HCT116 (cell line): ENCODE measurements around the gene MYADML2. TPM values are rescaled to one million over a fixed set of nuclear protein-coding genes. Genes with fewer than 3 reads are reported as not detected.

Experiments
- ATAC-seq: fragments of 200-7000 bp; cut with Tn5 transposase; 2 replicates; pipeline ENCODE4 v1.9.1; 2020; ENCODE audit warnings: mild to moderate bottlenecking, moderate library complexity
- BruUV-seq: library from RNA; stranded (reverse); fragments of 400-500 nt; replicated peaks from 2 replicates; lab custom pipeline; 2021; lab: Mats Ljungman, UMichigan
- CTCF ChIA-PET: fragments of 300-600 bp; sonication (Branson Sonifier 250); formaldehyde crosslinking; loops from one replicate; lab custom pipeline; 2021; ENCODE audit warnings: antibody characterized with exemption; lab: Charles Lee
- POLR2A ChIA-PET: fragments of 300-600, 350-600 bp; sonication (Branson Sonifier 250); formaldehyde crosslinking; loops from one replicate; lab custom pipeline; 2021; ENCODE audit warnings: antibody characterized with exemption; lab: Charles Lee
- RAD21 ChIA-PET, 2 experiments: fragments of 300-600 bp; sonication (Branson Sonifier 250); formaldehyde crosslinking; loops; one replicate each; lab custom pipeline; 2023; ENCODE audit warnings: low total read pairs in 2 of 2; ENCODE audit not compliant: uncharacterized antibody in 2 of 2, unreplicated experiment in 2 of 2, low non-redundant PET in 1 of 2; lab: Charles Lee
- DNase-seq: peaks from one replicate; pipeline ENCODE4 v3.0.0-alpha.2; 2010; ENCODE audit warnings: low read depth, low spot score
- H2AFZ ChIP-seq: fragments of 200-600 bp; shearing (Covaris generic), sonication (generic); 2 replicates; pipeline ENCODE4 v1.6.1; 2017; ENCODE audit warnings: low read depth, mixed run types, mixed read lengths, antibody characterized with exemption, low read length; ENCODE audit not compliant: poor library complexity, severe bottlenecking
- H3K27ac ChIP-seq: 2 replicates; pipeline ENCODE4 v1.5.1; 2012; ENCODE audit warnings: low read depth, low read length
- H3K27me3 ChIP-seq: fragments of 200-600 bp; sonication (generic); 2 replicates; pipeline ENCODE4 v1.6.1; 2016; ENCODE audit warnings: mixed run types, low read length, mixed read lengths; ENCODE audit not compliant: insufficient read depth
- H3K36me3 ChIP-seq, 2 experiments: fragments of 200-500 bp in 1 of 2; fragments of 200-600 bp in 1 of 2; sonication (Bioruptor generic) in 1 of 2; sonication (generic) in 1 of 2; 2 replicates each; pipeline versions ENCODE4 v1.5.1 to v1.6.1; 2014 to 2016; ENCODE audit warnings: low read length in 2 of 2, inconsistent platforms in 1 of 2, mixed read lengths in 1 of 2, mixed run types in 1 of 2; ENCODE audit not compliant: insufficient read depth in 2 of 2, control insufficient read depth in 1 of 2
- H3K4me1 ChIP-seq, 2 experiments: fragments of 200-600 bp in 1 of 2; sonication (generic) in 1 of 2; 2 replicates each; pipeline versions ENCODE4 v1.5.1 to v1.6.1; 2012 to 2017; ENCODE audit warnings: low read length in 2 of 2, inconsistent platforms in 1 of 2, mild to moderate bottlenecking in 1 of 2, mixed read lengths in 1 of 2, mixed run types in 1 of 2, moderate library complexity in 1 of 2; ENCODE audit not compliant: insufficient read depth in 2 of 2, control insufficient read depth in 1 of 2
- H3K4me2 ChIP-seq: fragments of 200-600 bp; sonication (generic); 2 replicates; pipeline ENCODE4 v1.6.1; 2017; ENCODE audit warnings: mixed run types, low read length, mixed read lengths
- H3K4me3 ChIP-seq, 2 experiments: fragments of 200-600 bp in 1 of 2; sonication (generic) in 1 of 2; replicated peaks in 1 of 2; 2 replicates each; pipeline ENCODE4 v1.5.1; 2011 to 2016; ENCODE audit warnings: low read length in 2 of 2, control low read depth in 1 of 2, low read depth in 1 of 2, mild to moderate bottlenecking in 1 of 2, mixed read lengths in 1 of 2, mixed run types in 1 of 2
- H3K79me2 ChIP-seq: fragments of 200-600 bp; sonication (generic); 2 replicates; pipeline ENCODE4 v1.6.1; 2017; ENCODE audit warnings: mild to moderate bottlenecking, mixed run types, low read length, moderate library complexity, mixed read lengths; ENCODE audit not compliant: insufficient read depth
- H3K9ac ChIP-seq: fragments of 200-600 bp; sonication (generic); 2 replicates; pipeline ENCODE4 v1.6.1; 2016; ENCODE audit warnings: low read length, mixed read lengths
- H3K9me2 ChIP-seq: fragments of 200-600 bp; sonication (generic), shearing (Covaris generic); 2 replicates; pipeline ENCODE4 v1.6.1; 2017; ENCODE audit warnings: mixed run types, mild to moderate bottlenecking, moderate library complexity; ENCODE audit not compliant: insufficient read depth
- H3K9me3 ChIP-seq, 2 experiments: fragments of 200-500 bp in 1 of 2; fragments of 200-600 bp in 1 of 2; sonication (Bioruptor generic) in 1 of 2; sonication (generic) in 1 of 2; 2 replicates each; pipeline ENCODE4 v1.6.1; 2014 to 2017; ENCODE audit warnings: low read length in 2 of 2, mixed read lengths in 2 of 2, inconsistent platforms in 1 of 2, low read depth in 1 of 2, mild to moderate bottlenecking in 1 of 2, mixed run types in 1 of 2, moderate library complexity in 1 of 2; ENCODE audit not compliant: control insufficient read depth in 1 of 2, insufficient read depth in 1 of 2
- H4K20me1 ChIP-seq: fragments of 200-600 bp; sonication (generic), shearing (Covaris generic); 2 replicates; pipeline ENCODE4 v1.6.1; 2017; ENCODE audit warnings: mixed run types, mild to moderate bottlenecking, moderate library complexity; ENCODE audit not compliant: insufficient read depth
- EGR1 ChIP-seq: IDR thresholded peaks from 2 replicates; pipeline ENCODE4 v1.6.1; 2012; ENCODE audit warnings: low read depth
- EZH2 ChIP-seq: fragments of 200-600 bp; sonication (generic); IDR thresholded peaks from 2 replicates; pipeline ENCODE4 v1.6.1; 2017; ENCODE audit warnings: antibody characterized with exemption, mixed run types
- JUND ChIP-seq: IDR thresholded peaks from 2 replicates; pipeline ENCODE4 v1.6.1; 2012
- RAD21 ChIP-seq: IDR thresholded peaks from 2 replicates; pipeline ENCODE4 v1.6.1; 2012; ENCODE audit warnings: low read depth, mild to moderate bottlenecking
- intact Hi-C: fragments of 100-400 bp; cut with micrococcal nuclease; formaldehyde crosslinking; loops from 2 replicates; pipeline ENCODE4 v1.10.0; 2022
- total RNA-seq: library from RNA; stranded (reverse); gene quantifications from one replicate; pipeline ENCODE4 v1.2.1, GENCODE V29; 2021; ENCODE audit not compliant: unreplicated experiment

MYADML2 gene
- total RNA-seq, 1 experiment from 2014 or later: not detected

GRCh38 chr17:81905993-81906392 is 41.0 kb downstream of the MYADML2 start:
- no peak overlapping the region for H3K4me3 ChIP-seq
- ChIA-PET CTCF (no interaction called here), POLR2A (no interaction called here), RAD21 (no interaction called here)
- peaks cover 8% of the 10 kb centered on the region; the same call in 1 of the 2 replicates for H3K79me2 ChIP-seq
- peaks cover 7 to 28% of the 10 kb centered on the region in 2 experiments for H3K4me1 ChIP-seq
- H3K9me2 ChIP-seq: no peaks in the 10 kb centered on the region
- intact Hi-C loops: no loop called here
- H3K27ac ChIP-seq: no peak overlapping the region
- BruUV-seq: no TSS peak
- H3K9ac ChIP-seq: no peak overlapping the region
- DNase-seq: no peak
- H4K20me1 ChIP-seq: no peaks in the 10 kb centered on the region
- H3K4me2 ChIP-seq: no peak overlapping the region
- H3K36me3 ChIP-seq: peaks cover 0 to 13% of the 10 kb centered on the region in 2 experiments; a peak in 2 of 4 replicates
- no peaks in the 10 kb centered on the region for H3K27me3 ChIP-seq
- TF ChIP-seq JUND (no peak), RAD21 (no peak), EZH2 (no peak), EGR1 (no peak)
- H2AFZ ChIP-seq: no peak overlapping the region
- no peak for ATAC-seq
- H3K9me3 ChIP-seq: no peaks in the 10 kb centered on the region

DNA sequence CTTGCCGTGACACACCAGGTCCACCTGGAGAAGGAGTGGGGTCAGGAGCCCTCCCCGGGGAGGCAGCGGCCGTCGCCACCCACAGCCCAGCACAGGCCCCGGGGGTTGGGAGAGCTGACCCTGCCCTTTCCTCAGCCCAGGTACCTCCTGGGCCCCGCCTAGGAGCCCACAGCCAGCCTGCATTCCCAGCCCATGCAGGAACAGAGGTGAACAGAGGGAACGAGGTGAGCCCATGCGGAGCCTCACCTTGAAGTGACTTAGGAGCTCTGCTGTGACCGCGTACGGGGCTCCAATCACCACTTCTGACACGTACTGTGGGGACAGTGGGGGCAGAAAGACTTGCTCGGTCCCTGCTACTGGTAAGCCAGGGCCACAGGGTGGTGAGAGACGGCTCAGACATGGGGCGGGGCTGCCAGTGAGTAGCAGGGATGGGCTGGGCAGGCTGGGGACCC is 41.6 kb downstream of the MYADML2 start:
- no peak overlapping the region for H3K4me3 ChIP-seq
- no peaks in the 10 kb centered on the region for H4K20me1 ChIP-seq
- H3K79me2 ChIP-seq: peaks cover 6% of the 10 kb centered on the region; the same call in 1 of the 2 replicates
- RAD21 ChIA-PET: no interaction called here
- no peak for TF ChIP-seq RAD21
- CTCF ChIA-PET: no interaction called here
- BruUV-seq: no TSS peak
- DNase-seq: no peak
- intact Hi-C loops: no loop called here
- H3K9me2 ChIP-seq: no peaks in the 10 kb centered on the region
- no peaks in the 10 kb centered on the region for H3K27me3 ChIP-seq
- H3K4me1 ChIP-seq: peaks cover 6 to 25% of the 10 kb centered on the region in 2 experiments
- no peaks in the 10 kb centered on the region for H3K9me3 ChIP-seq
- H3K9ac ChIP-seq: no peak overlapping the region
- no peak overlapping the region for H3K27ac ChIP-seq
- POLR2A ChIA-PET: no interaction called here
- peaks cover 0 to 13% of the 10 kb centered on the region in 2 experiments; a peak in 2 of 4 replicates for H3K36me3 ChIP-seq
- ATAC-seq: no peak
- no peak overlapping the region for H2AFZ ChIP-seq
- no peak overlapping the region for H3K4me2 ChIP-seq
